CD4-positive, alpha-beta memory T cell (primary cell): ENCODE data around the gene HSP90AB1. TPM values are rescaled to one million over a fixed set of nuclear protein-coding genes. Genes with fewer than 3 reads are reported as not detected.
A peak's percentile ranks its signal among the peaks of the same experiment; 100 is the strongest.

Experiments
- CTCF ChIA-PET: fragments of 350-600 bp; sonication (Branson Sonifier 250); formaldehyde crosslinking; loops from one replicate; lab custom pipeline; 2021; ENCODE audit warnings: inconsistent platforms; ENCODE audit not compliant: partially characterized antibody; lab: Charles Lee
- POLR2A ChIA-PET: fragments of 350-600 bp; sonication (Branson Sonifier 250); formaldehyde crosslinking; loops from one replicate; lab custom pipeline; 2021; ENCODE audit not compliant: partially characterized antibody; lab: Charles Lee
- DNase-seq, 5 donors: peaks; one replicate each; pipeline versions ENCODE4 v3.0.0 to v3.0.0-alpha.2; 2020 to 2022; ENCODE audit warnings: mixed read lengths in 1 of 5
- H3K27ac ChIP-seq: one replicate; pipeline ENCODE4 v1.7.0; 2013; ENCODE audit warnings: low read depth, low read length
- H3K27me3 ChIP-seq: 2 replicates; pipeline ENCODE4 v1.7.0; 2013; ENCODE audit warnings: mild to moderate bottlenecking, low read length, moderate library complexity; ENCODE audit not compliant: insufficient read depth
- H3K36me3 ChIP-seq: 2 replicates; pipeline ENCODE4 v1.7.0; 2013; ENCODE audit warnings: mild to moderate bottlenecking, low read length, moderate library complexity; ENCODE audit not compliant: insufficient read depth
- H3K4me1 ChIP-seq: 2 replicates; pipeline ENCODE4 v1.7.0; 2013; ENCODE audit warnings: mild to moderate bottlenecking, low read length, moderate library complexity; ENCODE audit not compliant: insufficient read depth
- H3K4me3 ChIP-seq, 2 donors: one replicate each; pipeline ENCODE4 v1.7.0; 2013; ENCODE audit warnings: low read length in 2 of 2, mild to moderate bottlenecking in 1 of 2
- H3K9me3 ChIP-seq, 2 donors: one replicate each; pipeline ENCODE4 v1.7.0; 2013; ENCODE audit warnings: low read length in 2 of 2, control low read depth in 1 of 2; ENCODE audit not compliant: control insufficient read depth in 1 of 2
- H3K27ac Mint-ChIP-seq, 7 donors: one replicate each; pipeline ENCODE4 v1.8.0; 2020 to 2021; ENCODE audit warnings: mixed read lengths in 7 of 7, mild to moderate bottlenecking in 6 of 7, inconsistent platforms in 3 of 7, moderate library complexity in 3 of 7
- H3K27me3 Mint-ChIP-seq, 2 donors: one replicate each; pipeline ENCODE4 v1.8.0; 2020 to 2021; ENCODE audit warnings: mixed read lengths in 2 of 2
- H3K36me3 Mint-ChIP-seq, 2 donors: one replicate each; pipeline ENCODE4 v1.8.0; 2020 to 2021; ENCODE audit warnings: mixed read lengths in 2 of 2, inconsistent platforms in 1 of 2, mild to moderate bottlenecking in 1 of 2
- H3K4me1 Mint-ChIP-seq, 4 donors: one replicate each; pipeline ENCODE4 v1.8.0; 2020 to 2021; ENCODE audit warnings: mixed read lengths in 4 of 4, mild to moderate bottlenecking in 1 of 4
- H3K4me3 Mint-ChIP-seq, 8 donors: one replicate each; pipeline ENCODE4 v1.8.0; 2020 to 2021; ENCODE audit warnings: mixed read lengths in 8 of 8, mild to moderate bottlenecking in 7 of 8, moderate library complexity in 6 of 8, inconsistent platforms in 3 of 8
- H3K9me3 Mint-ChIP-seq, 8 donors: one replicate each; pipeline ENCODE4 v1.8.0; 2020 to 2021; ENCODE audit warnings: mixed read lengths in 8 of 8, mild to moderate bottlenecking in 5 of 8, inconsistent platforms in 3 of 8, moderate library complexity in 1 of 8
- intact Hi-C: fragments of 100-400 bp; cut with micrococcal nuclease; formaldehyde crosslinking; loops from one replicate; pipeline ENCODE4 v1.15.1; 2023
- polyA plus RNA-seq, 2 donors: library from polyadenylated mRNA; unstranded; fragments of 300-500 nt; fragmentation: Illumina TruSeq; gene quantifications; one replicate each; pipeline ENCODE4 v1.2.3, GENCODE V29; 2021
- total RNA-seq, 2 experiments: library from RNA; stranded (reverse); gene quantifications; one replicate each; pipeline ENCODE4 v1.2.3, GENCODE V29; 2021

Gene HSP90AB1
- total and polyA plus RNA-seq, 4 experiments from 2014 or later: 303 to 432 (median 354) TPM

- DNase-seq: no peak
- peaks cover 67% of the 10 kb centered on the region for H3K36me3 ChIP-seq
- H3K27me3 ChIP-seq: no peaks in the 10 kb centered on the region
- no peak overlapping the region for H3K27ac ChIP-seq
- Mint-ChIP-seq H3K36me3 (peaks cover 33 to 70% of the 10 kb centered on the region in 2 donors), H3K9me3 (peaks cover 0 to 5% (median 0%) of the 10 kb centered on the region in 8 donors), H3K27me3 (no peaks in the 10 kb centered on the region), H3K27ac (peak overlapping the region; percentile 30 to 97 (median 90)), H3K4me1 (peaks cover 34 to 70% (median 45%) of the 10 kb centered on the region in 4 donors), H3K4me3 (peak overlapping the region in 7 of 8 donors; percentile 41 to 94 (median 85))
- ChIA-PET POLR2A (interaction anchor here (2.4 to 5.9 kb wide), 5 partner anchors 9 to 31 kb away, joined by 7 to 217 read pairs (median 23); partner anchors contain the start of genes HSP90AB1, NFKBIE and SLC29A1), CTCF (interaction anchor here (1.4 to 8.8 kb wide), 9 partner anchors 9 to 82 kb away, joined by 3 to 82 read pairs (median 8); partner anchors contain the start of genes HSP90AB1, NFKBIE and TMEM151B)
- no peaks in the 10 kb centered on the region for H3K9me3 ChIP-seq
- H3K4me1 ChIP-seq: peaks cover 27% of the 10 kb centered on the region
- intact Hi-C loops: no loop called here
- no peak overlapping the region for H3K4me3 ChIP-seq
Measured at GRCh38 chr6:44255105-44255808, 8.4 kb downstream of the HSP90AB1 start.

GRCh38 chr6:44255871-44256774 lies 9.2 kb downstream of the HSP90AB1 start:
- H3K36me3 Mint-ChIP-seq: peaks cover 31 to 68% of the 10 kb centered on the region in 2 donors
- ChIA-PET CTCF (interaction anchor here (0.6 to 8.8 kb wide), 13 partner anchors 10 to 160 kb away, joined by 3 to 82 read pairs (median 8); partner anchors contain the start of genes HSP90AB1, NFKBIE and TMEM151B), POLR2A (interaction anchor here (0.9 to 5.9 kb wide), 12 partner anchors 9 to 1331 kb away, joined by 3 to 217 read pairs (median 6); partner anchors contain the start of genes AARS2, CDC5L, HSP90AB1 and NFKBIE)
- intact Hi-C loops: loop anchor here (2.0 kb wide), 1 partner anchor 33 kb away; the partner anchor contains the start of gene SLC29A1
- peak overlapping the region; percentile 77 to 94 (median 88) for H3K4me3 Mint-ChIP-seq
- peaks cover 0 to 5% (median 0%) of the 10 kb centered on the region in 8 donors for H3K9me3 Mint-ChIP-seq
- Histone ChIP-seq H3K9me3 (no peaks in the 10 kb centered on the region), H3K36me3 (peaks cover 61% of the 10 kb centered on the region), H3K4me3 (peak overlapping the region; percentile 63 to 73), H3K4me1 (peaks cover 31% of the 10 kb centered on the region), H3K27ac (peak overlapping the region; percentile 82), H3K27me3 (no peaks in the 10 kb centered on the region)
- H3K4me1 Mint-ChIP-seq: peaks cover 36 to 67% (median 49%) of the 10 kb centered on the region in 4 donors
- no peaks in the 10 kb centered on the region for H3K27me3 Mint-ChIP-seq
- peak overlapping the region; percentile 80 to 97 (median 91) for H3K27ac Mint-ChIP-seq
- no peak for DNase-seq

- no peak for DNase-seq
- POLR2A ChIA-PET: interaction anchor here (0.9 to 5.9 kb wide), 12 partner anchors 10 to 1330 kb away, joined by 3 to 217 read pairs (median 6); partner anchors contain the start of genes AARS2, CDC5L, HSP90AB1 and NFKBIE
- Histone ChIP-seq H3K27me3 (no peaks in the 10 kb centered on the region), H3K4me3 (peak overlapping the region; percentile 63 to 73), H3K9me3 (no peaks in the 10 kb centered on the region), H3K36me3 (peaks cover 60% of the 10 kb centered on the region), H3K27ac (peak overlapping the region; percentile 82), H3K4me1 (peaks cover 35% of the 10 kb centered on the region)
- peaks cover 0 to 5% (median 0%) of the 10 kb centered on the region in 8 donors for H3K9me3 Mint-ChIP-seq
- intact Hi-C loops: loop anchor here (1.0 to 2.0 kb wide), 4 partner anchors 9 to 84 kb away; partner anchors contain the start of genes HSP90AB1, NFKBIE and SLC29A1
- peak overlapping the region; percentile 80 to 97 (median 91) for H3K27ac Mint-ChIP-seq
- peaks cover 26 to 64% of the 10 kb centered on the region in 2 donors for H3K36me3 Mint-ChIP-seq
- H3K27me3 Mint-ChIP-seq: no peaks in the 10 kb centered on the region
- H3K4me1 Mint-ChIP-seq: peaks cover 36 to 64% (median 49%) of the 10 kb centered on the region in 4 donors
- CTCF ChIA-PET: interaction anchor here (0.6 to 8.8 kb wide), 14 partner anchors 10 to 168 kb away, joined by 3 to 82 read pairs (median 8); partner anchors contain the start of genes HSP90AB1, NFKBIE and TMEM151B
- peak overlapping the region; percentile 77 to 94 (median 88) for H3K4me3 Mint-ChIP-seq
Measured at GRCh38 chr6:44256775-44257024, 9.8 kb downstream of the HSP90AB1 start.

GRCh38 chr6:44257025-44257752 lies 10.3 kb downstream of the HSP90AB1 start, which contains the start of gene SLC35B2:
Gene SLC35B2 (minus strand): TSS chr6:44257528. CDS start chr6:44257410, 118 bp downstream.
- H3K27me3 Mint-ChIP-seq: no peaks in the 10 kb centered on the region
- peaks cover 0 to 5% (median 0%) of the 10 kb centered on the region in 8 donors for H3K9me3 Mint-ChIP-seq
- Histone ChIP-seq H3K4me3 (peak within 1 kb of the TSS; percentile 63 to 73), H3K9me3 (no peaks in the 10 kb centered on the region), H3K4me1 (peaks cover 40% of the 10 kb centered on the region), H3K27me3 (no peaks in the 10 kb centered on the region), H3K36me3 (peaks cover 55% of the 10 kb centered on the region), H3K27ac (peak within 1 kb of the TSS; percentile 82)
- peak within 1 kb of the TSS; percentile 86 to 94 (median 89) for H3K4me3 Mint-ChIP-seq
- peaks cover 22 to 59% of the 10 kb centered on the region in 2 donors for H3K36me3 Mint-ChIP-seq
- CTCF ChIA-PET: interaction anchor here (0.6 to 8.8 kb wide), 14 partner anchors 10 to 168 kb away, joined by 3 to 82 read pairs (median 8); partner anchors contain the start of genes HSP90AB1, NFKBIE and TMEM151B
- DNase-seq: peak; percentile 57 to 81 (median 70)
- POLR2A ChIA-PET: interaction anchor here (0.9 to 5.9 kb wide), 12 partner anchors 9 to 1330 kb away, joined by 3 to 217 read pairs (median 6); partner anchors contain the start of genes AARS2, CDC5L, HSP90AB1 and NFKBIE
- intact Hi-C loops: loop anchor here (1.0 to 2.0 kb wide), 4 partner anchors 8 to 85 kb away; partner anchors contain the start of genes HSP90AB1, NFKBIE and SLC29A1
- H3K27ac Mint-ChIP-seq: peak within 1 kb of the TSS; percentile 80 to 97 (median 96)
- peaks cover 33 to 62% (median 49%) of the 10 kb centered on the region in 4 donors for H3K4me1 Mint-ChIP-seq

GRCh38 chr6:44257753-44258324 lies 10.9 kb downstream of the HSP90AB1 start:
- peaks cover 51% of the 10 kb centered on the region for H3K36me3 ChIP-seq

More at GRCh38 chr6:44257753-44258324, 10.9 kb downstream of the HSP90AB1 start:
- peak overlapping the region; percentile 80 to 97 (median 96) for H3K27ac Mint-ChIP-seq
- H3K4me3 Mint-ChIP-seq: peak overlapping the region; percentile 86 to 93 (median 87)
- H3K4me1 Mint-ChIP-seq: peaks cover 39 to 66% (median 54%) of the 10 kb centered on the region in 4 donors
- Histone ChIP-seq H3K27me3 (no peaks in the 10 kb centered on the region), H3K9me3 (no peaks in the 10 kb centered on the region), H3K4me1 (peaks cover 47% of the 10 kb centered on the region), H3K4me3 (peak overlapping the region in 1 of 2 donors; percentile 63), H3K27ac (peak overlapping the region; percentile 82)
- ChIA-PET POLR2A (interaction anchor here (1.1 to 5.9 kb wide), 7 partner anchors 9 to 130 kb away, joined by 3 to 217 read pairs (median 9); partner anchors contain the start of genes AARS2, CDC5L, HSP90AB1 and NFKBIE), CTCF (interaction anchor here (0.6 to 8.8 kb wide), 6 partner anchors 10 to 50 kb away, joined by 3 to 82 read pairs (median 6); partner anchors contain the start of genes HSP90AB1, NFKBIE and TMEM151B)
- intact Hi-C loops: loop anchor here (1.0 to 2.0 kb wide), 4 partner anchors 7 to 86 kb away; partner anchors contain the start of genes HSP90AB1, NFKBIE and SLC29A1
- peaks cover 17 to 60% of the 10 kb centered on the region in 2 donors for H3K36me3 Mint-ChIP-seq
- H3K27me3 Mint-ChIP-seq: no peaks in the 10 kb centered on the region
- H3K9me3 Mint-ChIP-seq: peaks cover 0 to 5% (median 0%) of the 10 kb centered on the region in 8 donors
- no peak for DNase-seq
